ENCODE measurements around the gene TAC4. TPM values are rescaled to one million over a fixed set of nuclear protein-coding genes. Genes with fewer than 3 reads are reported as not detected.

Gene TAC4
- total RNA-seq, 2 experiments from 2014 or later, result not detected

DNA sequence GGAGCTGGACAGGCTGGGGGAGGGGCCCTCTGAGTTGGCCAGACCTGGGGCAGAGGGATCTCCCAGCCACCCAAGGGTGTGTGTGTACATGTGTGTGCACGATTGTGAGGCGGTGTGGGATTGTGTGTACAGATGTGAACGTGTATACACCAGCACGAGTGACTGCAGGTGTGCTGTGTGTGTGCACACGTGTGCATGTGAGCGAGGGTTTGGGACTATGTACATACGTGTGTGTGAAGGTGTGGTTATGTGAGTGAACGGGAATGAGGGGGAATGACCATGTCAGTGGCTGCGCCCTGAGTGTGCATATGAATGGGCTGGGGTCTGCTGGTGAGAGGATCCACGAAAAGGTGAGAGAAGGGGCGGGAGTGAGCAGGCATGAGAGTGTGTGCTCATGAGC is 22.4 kb upstream of the TAC4 start:
- CTCF ChIA-PET, result interaction anchor here (7.9 kb wide), 1 partner anchor 127 kb away, joined by 77 read pairs; the partner anchor contains the start of gene DLX3
- no peaks in the 10 kb centered on the region for H3K36me3 Mint-ChIP-seq (ENCODE audit: low read depth)
- no peak overlapping the region for H3K27ac Mint-ChIP-seq
- H3K27me3 Mint-ChIP-seq (ENCODE audit: low read depth), result no peaks in the 10 kb centered on the region
- no peak overlapping the region for H3K4me3 Mint-ChIP-seq
- no peaks in the 10 kb centered on the region for H3K9me3 Mint-ChIP-seq
- no peak for DNase-seq
- intact Hi-C loops (cut with micrococcal nuclease), result no loop called here
- H3K4me1 Mint-ChIP-seq (ENCODE audit: low read depth), result peaks cover 19% of the 10 kb centered on the region

DNA sequence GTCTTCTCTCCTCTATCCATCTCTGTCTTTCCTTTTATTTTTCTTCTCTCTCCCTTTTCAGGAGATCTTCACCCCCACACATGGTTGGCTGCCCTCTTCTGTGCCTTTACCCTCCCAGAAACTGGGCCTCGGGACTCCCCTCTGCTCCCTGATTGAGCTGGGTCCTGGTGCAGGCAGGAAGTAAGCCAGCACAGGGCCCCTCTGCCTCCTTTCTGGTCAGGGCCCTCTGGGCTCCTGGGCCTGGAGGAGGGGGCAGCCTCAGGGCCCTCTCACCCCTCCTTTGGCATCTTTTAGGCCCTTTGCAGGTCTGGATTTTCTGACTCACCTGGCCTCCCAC is 21.1 kb upstream of the TAC4 start:
- H3K9me3 Mint-ChIP-seq, result no peaks in the 10 kb centered on the region
- intact Hi-C loops (cut with micrococcal nuclease), result no loop called here
- no peak overlapping the region for H3K4me3 Mint-ChIP-seq
- no peak overlapping the region for H3K27ac Mint-ChIP-seq
- peaks cover 19% of the 10 kb centered on the region for H3K4me1 Mint-ChIP-seq (ENCODE audit: low read depth)
- H3K27me3 Mint-ChIP-seq (ENCODE audit: low read depth), result no peaks in the 10 kb centered on the region
- no peak for DNase-seq
- CTCF ChIA-PET, result no interaction called here
- no peaks in the 10 kb centered on the region for H3K36me3 Mint-ChIP-seq (ENCODE audit: low read depth)

DNA sequence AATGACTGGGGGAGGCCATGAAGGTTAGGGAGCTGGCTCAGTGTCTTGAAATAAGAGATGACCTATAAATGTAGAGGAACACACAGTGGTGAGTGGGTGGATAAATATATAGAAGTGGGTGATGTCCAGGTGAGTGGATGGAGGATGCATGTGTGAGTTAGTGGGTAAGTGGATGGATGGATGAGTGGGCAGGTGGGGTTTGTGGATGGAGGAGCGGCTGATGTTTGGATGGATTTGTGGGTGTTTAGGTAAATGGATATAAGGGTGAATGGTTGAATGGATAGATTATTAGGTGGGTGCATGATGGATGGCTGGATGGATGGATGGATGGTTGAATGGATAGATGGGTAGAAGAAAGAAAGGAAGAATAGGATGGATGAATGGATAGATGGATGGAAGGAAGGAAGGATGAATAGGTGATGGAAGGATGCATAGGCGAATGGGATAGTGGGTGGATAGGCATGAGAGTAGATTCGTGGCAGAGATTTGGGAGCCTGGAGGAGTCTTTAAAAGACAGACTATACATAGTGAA is 19.1 kb upstream of the TAC4 start:
- DNase-seq, result no peak
- Mint-ChIP-seq H3K36me3 (ENCODE audit: low read depth) (no peaks in the 10 kb centered on the region), H3K27me3 (ENCODE audit: low read depth) (no peaks in the 10 kb centered on the region), H3K27ac (no peak overlapping the region), H3K4me1 (ENCODE audit: low read depth) (peaks cover 2% of the 10 kb centered on the region), H3K4me3 (no peak overlapping the region), H3K9me3 (no peaks in the 10 kb centered on the region)
- intact Hi-C loops (cut with micrococcal nuclease), result no loop called here
- CTCF ChIA-PET, result interaction anchor here (2.5 kb wide), 1 partner anchor 130 kb away, joined by 8 read pairs; no protein-coding TSS in a partner anchor

DNA sequence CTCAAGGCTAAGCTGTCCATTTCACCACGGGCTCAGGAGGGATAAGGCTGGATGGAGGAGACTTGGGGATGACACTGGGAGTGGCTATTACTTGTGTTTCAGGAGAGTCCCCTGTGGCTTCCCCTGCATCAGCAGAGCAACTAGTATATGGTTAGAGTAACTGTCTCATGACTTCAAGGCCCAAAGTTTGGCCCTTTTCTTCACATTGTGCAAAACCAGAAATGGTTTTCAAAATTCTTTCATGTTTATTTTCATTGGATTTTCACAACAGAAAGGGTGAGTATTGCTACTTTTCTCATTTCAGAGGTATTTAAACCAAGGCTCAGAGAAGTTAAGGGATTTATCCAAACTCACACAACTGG is 18.1 kb upstream of the TAC4 start:
- Mint-ChIP-seq H3K9me3 (no peaks in the 10 kb centered on the region), H3K27ac (no peak overlapping the region), H3K4me3 (no peak overlapping the region), H3K27me3 (ENCODE audit: low read depth) (peaks cover 3% of the 10 kb centered on the region), H3K4me1 (ENCODE audit: low read depth) (peaks cover 2% of the 10 kb centered on the region), H3K36me3 (ENCODE audit: low read depth) (no peaks in the 10 kb centered on the region)
- intact Hi-C loops (cut with micrococcal nuclease), result no loop called here
- DNase-seq, result no peak
- CTCF ChIA-PET, result interaction anchor here (11.6 kb wide), 1 partner anchor 130 kb away, joined by 150 read pairs; the partner anchor contains the start of gene DLX3

DNA sequence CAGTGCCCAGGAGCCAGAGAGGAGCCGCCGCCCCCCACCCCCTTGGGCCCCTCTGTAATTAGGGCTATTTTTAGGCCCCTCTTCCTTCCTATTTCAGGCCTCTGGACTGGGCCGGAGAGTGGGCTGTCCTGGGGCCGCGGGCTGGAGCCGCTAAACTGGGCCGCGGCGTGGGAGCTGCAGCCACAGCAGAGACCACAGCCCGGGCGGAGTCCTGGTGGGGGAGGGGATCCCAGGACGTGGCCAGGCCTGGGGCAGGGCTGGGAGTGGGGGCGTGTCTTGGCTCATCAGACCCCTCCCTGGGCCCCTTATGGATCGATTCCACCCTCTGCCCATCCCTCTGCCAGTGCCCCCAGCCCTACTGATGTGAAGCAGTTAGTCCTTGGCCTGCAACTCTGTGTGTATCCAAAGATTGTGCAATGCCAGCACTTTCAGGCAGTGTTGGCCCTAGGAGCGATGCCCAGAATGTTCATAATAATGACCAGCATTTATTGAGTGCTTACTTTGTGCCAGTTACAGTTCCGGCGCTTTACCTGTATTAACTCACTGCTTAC is 15.0 kb upstream of the TAC4 start:
- H3K4me3 Mint-ChIP-seq, result no peak overlapping the region

DNA sequence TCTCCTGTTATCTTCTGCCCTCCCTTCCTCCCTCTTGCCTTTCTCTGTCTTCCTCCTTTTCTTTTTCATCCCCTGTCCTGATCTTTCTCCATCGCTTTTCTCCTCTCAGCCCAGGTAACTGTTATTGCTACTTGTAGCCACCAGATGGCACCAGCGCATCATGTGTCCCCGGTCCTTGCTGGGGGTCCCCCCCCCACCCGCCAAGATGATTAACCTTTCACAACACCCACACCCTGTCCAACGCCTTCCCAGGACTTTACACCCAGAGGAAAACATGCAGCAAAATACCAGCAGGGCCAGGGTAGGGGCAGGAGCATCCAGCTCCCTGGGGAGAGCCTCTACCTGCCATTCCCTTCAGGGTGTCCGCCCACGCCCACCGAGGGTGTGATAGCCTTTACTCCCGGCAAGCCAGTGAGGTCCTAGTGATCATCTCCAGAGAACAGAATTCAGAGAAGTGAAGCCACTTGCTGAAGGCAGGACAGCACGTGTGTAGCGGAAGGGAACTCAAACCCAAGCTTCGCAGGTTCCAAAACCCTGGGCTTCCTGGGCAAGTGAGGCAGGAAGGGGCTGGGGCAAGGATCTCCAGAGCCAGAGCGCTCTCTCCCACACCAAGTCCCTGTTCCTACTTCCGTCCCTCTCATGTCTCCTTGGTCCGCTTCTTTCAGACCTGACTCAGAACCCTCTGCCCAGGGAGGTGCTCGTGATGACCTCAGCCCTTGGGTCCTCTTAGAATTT is 13.4 kb upstream of the TAC4 start:
- intact Hi-C loops (cut with micrococcal nuclease), result loop anchor here (1.0 to 2.0 kb wide), 3 partner anchors 19 to 137 kb away; no protein-coding TSS in a partner anchor
- peak; percentile 58 for DNase-seq
- CTCF ChIA-PET, result interaction anchor here (0.5 to 11.6 kb wide), 12 partner anchors 11 to 404 kb away, joined by 3 to 150 read pairs (median 4); partner anchors contain the start of genes DLX3 and TAC4
- Mint-ChIP-seq H3K9me3 (no peaks in the 10 kb centered on the region), H3K4me1 (ENCODE audit: low read depth) (peaks cover 3% of the 10 kb centered on the region), H3K27me3 (ENCODE audit: low read depth) (peaks cover 3% of the 10 kb centered on the region), H3K4me3 (no peak overlapping the region), H3K27ac (no peak overlapping the region), H3K36me3 (ENCODE audit: low read depth) (no peaks in the 10 kb centered on the region)

More for the DNA sequence above, 15.0 kb upstream of the TAC4 start:
- Mint-ChIP-seq H3K4me1 (ENCODE audit: low read depth) (peaks cover 3% of the 10 kb centered on the region), H3K27me3 (ENCODE audit: low read depth) (peaks cover 3% of the 10 kb centered on the region), H3K27ac (no peak overlapping the region), H3K36me3 (ENCODE audit: low read depth) (no peaks in the 10 kb centered on the region), H3K9me3 (no peaks in the 10 kb centered on the region)
- intact Hi-C loops (cut with micrococcal nuclease), result no loop called here
- CTCF ChIA-PET, result interaction anchor here (0.6 to 11.6 kb wide), 2 partner anchors 133 to 224 kb away, joined by 3 to 150 read pairs; partner anchors contain the start of gene DLX3
- no peak for DNase-seq

DNA sequence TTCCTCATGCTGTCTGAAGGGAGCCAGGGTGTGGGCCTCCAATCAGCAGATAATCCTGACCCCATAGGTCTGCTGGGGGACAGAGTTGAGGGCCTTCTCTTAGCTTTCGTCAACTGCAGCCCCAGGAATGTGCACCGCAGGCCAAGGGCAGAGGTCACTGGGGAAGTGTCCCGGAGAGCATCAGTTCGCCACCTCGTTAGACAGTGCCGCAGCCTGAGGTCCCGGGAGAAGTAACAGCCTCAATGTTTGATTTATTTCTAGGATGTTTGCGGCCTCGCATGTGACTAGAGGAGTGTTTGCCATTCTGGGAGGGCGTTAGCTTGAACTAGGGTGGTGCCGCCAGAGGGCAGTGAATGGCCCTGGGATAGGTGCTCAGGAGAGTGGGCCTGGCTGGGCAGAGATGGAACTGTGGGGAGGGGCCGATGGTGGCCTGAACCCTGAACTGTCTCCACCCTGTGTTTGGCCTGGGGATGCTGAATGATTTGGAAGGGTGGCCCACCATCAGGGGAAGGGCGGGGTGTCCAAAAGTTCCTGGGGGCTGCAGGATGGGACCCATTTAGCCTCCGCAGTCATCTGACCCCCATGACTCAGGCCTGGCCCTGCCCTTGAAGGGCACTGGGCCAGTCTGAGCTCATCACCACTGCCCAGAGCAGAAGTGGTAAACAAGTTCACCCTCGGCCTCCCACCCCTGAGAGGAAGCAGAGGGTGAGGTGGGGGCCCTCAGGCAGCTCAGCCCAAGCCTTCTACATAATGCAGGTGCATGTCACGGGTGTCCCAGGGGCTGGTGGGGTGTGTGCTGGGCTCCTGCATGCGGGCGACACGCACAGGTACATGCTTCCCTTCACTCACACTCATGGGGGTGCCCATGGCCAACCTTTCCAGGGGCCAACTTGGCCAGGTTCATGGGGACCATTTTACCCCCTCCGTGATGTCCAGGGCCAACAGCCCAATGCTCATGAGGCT is 12.4 kb upstream of the TAC4 start:
- CTCF ChIA-PET, result interaction anchor here (1.0 to 11.6 kb wide), 3 partner anchors 10 to 136 kb away, joined by 4 to 150 read pairs (median 5); partner anchors contain the start of gene DLX3
- intact Hi-C loops (cut with micrococcal nuclease), result loop anchor here (2.0 kb wide), 2 partner anchors 21 to 93 kb away; no protein-coding TSS in a partner anchor
- no peak overlapping the region for H3K4me3 Mint-ChIP-seq
- H3K4me1 Mint-ChIP-seq (ENCODE audit: low read depth), result peaks cover 3% of the 10 kb centered on the region
- no peak overlapping the region for H3K27ac Mint-ChIP-seq
- no peaks in the 10 kb centered on the region for H3K9me3 Mint-ChIP-seq
- H3K27me3 Mint-ChIP-seq (ENCODE audit: low read depth), result peaks cover 3% of the 10 kb centered on the region
- DNase-seq, result no peak
- H3K36me3 Mint-ChIP-seq (ENCODE audit: low read depth), result no peaks in the 10 kb centered on the region

DNA sequence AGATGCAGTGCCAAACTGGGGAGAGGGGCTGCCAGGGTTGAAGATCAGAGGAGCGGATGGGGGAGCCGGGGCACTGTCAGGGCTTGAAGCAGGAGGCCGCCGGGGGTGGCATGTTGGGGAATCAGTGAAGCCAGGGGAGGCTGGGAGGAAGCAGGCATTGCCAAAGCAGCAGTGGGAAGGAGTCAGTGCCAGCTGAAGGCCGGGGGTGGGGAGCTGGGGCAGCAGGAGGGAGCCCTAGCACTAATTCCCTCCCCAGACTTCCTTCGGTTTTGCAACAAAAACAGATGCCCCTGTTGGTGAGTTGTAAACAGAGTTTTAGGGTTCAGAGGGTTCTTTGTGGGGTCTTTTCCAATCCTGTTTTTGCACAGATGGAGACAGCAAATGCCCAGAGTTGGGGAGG is 10.9 kb upstream of the TAC4 start:
- Mint-ChIP-seq H3K36me3 (ENCODE audit: low read depth) (no peaks in the 10 kb centered on the region), H3K9me3 (no peaks in the 10 kb centered on the region), H3K4me3 (no peak overlapping the region), H3K27ac (no peak overlapping the region), H3K4me1 (ENCODE audit: low read depth) (peaks cover 3% of the 10 kb centered on the region), H3K27me3 (ENCODE audit: low read depth) (peaks cover 3% of the 10 kb centered on the region)
- intact Hi-C loops (cut with micrococcal nuclease), result no loop called here
- DNase-seq, result no peak
- CTCF ChIA-PET, result interaction anchor here (0.5 to 11.6 kb wide), 3 partner anchors 43 to 137 kb away, joined by 3 to 150 read pairs (median 3); partner anchors contain the start of gene DLX3

DNA sequence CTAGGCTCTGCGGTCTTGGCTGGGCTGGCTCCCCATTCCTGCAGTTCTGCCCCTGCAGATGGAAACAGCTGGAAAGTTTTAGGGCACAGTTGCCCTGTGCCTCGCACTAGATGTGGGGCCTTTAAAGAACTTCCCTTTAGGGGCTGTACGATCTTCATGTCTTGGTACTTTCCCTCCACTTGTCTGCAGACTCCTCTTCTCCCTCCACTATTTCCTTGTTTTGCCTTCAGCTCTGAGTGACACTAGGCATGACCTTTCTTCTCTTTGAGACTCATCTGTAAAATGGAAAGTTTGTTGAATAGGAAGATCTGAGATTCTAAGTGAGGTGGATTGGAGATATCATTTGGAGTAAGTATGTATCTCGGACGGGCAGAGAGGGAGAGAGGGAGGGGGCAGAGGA is 6.3 kb upstream of the TAC4 start:
- H3K9me3 Mint-ChIP-seq, result no peaks in the 10 kb centered on the region
- CTCF ChIA-PET, result interaction anchor here (1.2 to 1.3 kb wide), 2 partner anchors 143 to 145 kb away, joined by 3 read pairs; no protein-coding TSS in a partner anchor

DNA sequence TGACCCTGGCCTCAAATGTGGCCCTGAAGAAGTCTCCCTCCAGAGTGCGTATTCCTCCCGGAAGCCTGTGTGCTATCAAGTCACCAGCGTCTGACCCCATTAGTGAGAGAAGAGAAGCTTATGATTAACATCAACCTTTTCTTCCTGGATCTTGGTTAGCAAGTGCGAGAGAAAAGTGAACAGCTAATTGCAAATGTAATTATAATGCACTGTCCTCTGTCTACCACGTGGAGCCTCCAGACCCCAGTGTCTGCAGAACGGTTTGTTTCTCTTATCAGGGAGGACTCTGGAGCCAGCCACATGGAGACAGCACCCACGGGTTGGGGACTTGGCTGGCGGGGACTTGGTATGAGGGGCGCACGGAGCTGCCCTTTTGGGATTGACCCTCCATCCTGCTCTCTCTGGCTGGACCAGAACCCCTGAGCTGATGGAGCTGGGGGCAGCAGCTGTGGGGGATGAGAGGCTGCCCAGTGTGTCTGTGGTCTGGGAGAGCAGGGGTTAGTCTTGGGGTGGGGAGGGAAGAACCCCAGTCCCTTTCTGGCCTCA is 5.7 kb upstream of the TAC4 start:
- intact Hi-C loops (cut with micrococcal nuclease), result no loop called here
- Mint-ChIP-seq H3K27ac (no peak overlapping the region), H3K27me3 (ENCODE audit: low read depth) (peaks cover 2% of the 10 kb centered on the region)

More for the DNA sequence above, 6.3 kb upstream of the TAC4 start:
- Mint-ChIP-seq H3K4me3 (no peak overlapping the region), H3K36me3 (ENCODE audit: low read depth) (no peaks in the 10 kb centered on the region), H3K27ac (no peak overlapping the region), H3K27me3 (ENCODE audit: low read depth) (peaks cover 2% of the 10 kb centered on the region), H3K4me1 (ENCODE audit: low read depth) (peaks cover 12% of the 10 kb centered on the region)
- no peak for DNase-seq
- intact Hi-C loops (cut with micrococcal nuclease), result no loop called here

More for the DNA sequence above, 5.7 kb upstream of the TAC4 start:
- peaks cover 12% of the 10 kb centered on the region for H3K4me1 Mint-ChIP-seq (ENCODE audit: low read depth)
- H3K36me3 Mint-ChIP-seq (ENCODE audit: low read depth), result no peaks in the 10 kb centered on the region
- no peak overlapping the region for H3K4me3 Mint-ChIP-seq
- H3K9me3 Mint-ChIP-seq, result no peaks in the 10 kb centered on the region
- DNase-seq, result no peak
- CTCF ChIA-PET, result interaction anchor here (1.2 to 1.3 kb wide), 2 partner anchors 143 to 145 kb away, joined by 3 read pairs; no protein-coding TSS in a partner anchor

Data from activated naive CD4-positive, alpha-beta T cell treated with anti-CD3 and anti-CD28 coated beads for 36 hours (primary cell).